H1 (cell line): ENCODE data around the gene KLRC3. TPM values are rescaled to one million over a fixed set of nuclear protein-coding genes. Genes with fewer than 3 reads are reported as not detected.

Experiments
- CTCF ChIA-PET: fragments of 300-600 bp; sonication (Branson Sonifier 250); formaldehyde crosslinking; loops from one replicate; lab custom pipeline; 2021; ENCODE audit not compliant: partially characterized antibody; lab: Charles Lee
- POLR2A ChIA-PET: fragments of 300-600 bp; sonication (Branson Sonifier 250); formaldehyde crosslinking; loops from one replicate; lab custom pipeline; 2021; ENCODE audit warnings: inconsistent platforms; ENCODE audit not compliant: partially characterized antibody; lab: Charles Lee
- DNase-seq, 2 experiments: peaks; one replicate each; pipeline versions ENCODE4 v3.0.0 to v3.0.0-alpha.2; 2010 to 2022; ENCODE audit warnings: low spot score in 2 of 2, low read depth in 1 of 2, mixed read lengths in 1 of 2
- FAIRE-seq: peaks from 2 replicates; lab custom pipeline; 2011; peaks lifted over from hg19 to GRCh38; lab: Jason Lieb, UNC
- H2AFZ ChIP-seq: 2 replicates; pipeline ENCODE4 v1.8.1; 2012; ENCODE audit warnings: low read length, inconsistent platforms
- H2AK5ac ChIP-seq: 2 replicates; pipeline ENCODE4 v1.6.1; 2013; ENCODE audit warnings: low read depth, low read length
- H2BK120ac ChIP-seq: replicated peaks from 2 replicates; pipeline ENCODE3; 2013; ENCODE audit warnings: low read depth, low read length, inconsistent platforms
- H2BK12ac ChIP-seq: 2 replicates; pipeline ENCODE4 v1.6.1; 2013; ENCODE audit warnings: low read depth, low read length
- H2BK15ac ChIP-seq: 2 replicates; pipeline ENCODE4 v1.6.1; 2013; ENCODE audit warnings: low read length
- H2BK20ac ChIP-seq: 2 replicates; pipeline ENCODE4 v1.6.1; 2013; ENCODE audit warnings: low read length
- H2BK5ac ChIP-seq: 2 replicates; pipeline ENCODE4 v1.6.1; 2013; ENCODE audit warnings: low read depth, low read length
- H3K14ac ChIP-seq: 2 replicates; pipeline ENCODE4 v1.6.1; 2013; ENCODE audit warnings: inconsistent platforms; ENCODE audit not compliant: insufficient read length
- H3K18ac ChIP-seq: 2 replicates; pipeline ENCODE4 v1.6.1; 2013; ENCODE audit warnings: low read length; ENCODE audit errors: extremely low read depth
- H3K23ac ChIP-seq: 2 replicates; pipeline ENCODE4 v1.6.1; 2013; ENCODE audit warnings: inconsistent platforms; ENCODE audit not compliant: insufficient read length
- H3K23me2 ChIP-seq: 2 replicates; pipeline ENCODE4 v1.6.1; 2013; ENCODE audit warnings: low read depth, low read length
- H3K27ac ChIP-seq: 2 replicates; pipeline ENCODE4 v1.6.1; 2011; ENCODE audit warnings: low read depth, low read length, inconsistent platforms
- H3K27me3 ChIP-seq, 4 experiments: replicated peaks in 1 of 4; 1 replicate in 1 of 4; 2 replicates in 3 of 4; pipeline versions ENCODE4 v1.6.1 to v1.8.1; 2011 to 2013; ENCODE audit warnings: low read length in 3 of 4, mild to moderate bottlenecking in 3 of 4, inconsistent platforms in 2 of 4, mixed read lengths in 2 of 4, moderate library complexity in 1 of 4; ENCODE audit not compliant: control insufficient read depth in 3 of 4, insufficient read depth in 3 of 4; ENCODE audit errors: extremely low read depth in 1 of 4
- H3K36me3 ChIP-seq, 4 experiments: 2 replicates each; pipeline versions ENCODE4 v1.6.1 to v1.8.1; 2011 to 2013; ENCODE audit warnings: mild to moderate bottlenecking in 4 of 4, low read length in 3 of 4, moderate library complexity in 2 of 4, control low read depth in 1 of 4, inconsistent platforms in 1 of 4; ENCODE audit not compliant: insufficient read depth in 4 of 4, control insufficient read depth in 2 of 4
- H3K4ac ChIP-seq: replicated peaks from 2 replicates; pipeline ENCODE3; 2013; ENCODE audit warnings: low read length, low read depth, mixed read lengths, inconsistent platforms; ENCODE audit not compliant: insufficient read length
- H3K4me1 ChIP-seq, 4 experiments: replicated peaks in 1 of 4; 1 replicate in 1 of 4; 2 replicates in 3 of 4; pipeline versions ENCODE4 v1.6.1 to v1.8.1; 2011 to 2013; ENCODE audit warnings: low read length in 3 of 4, inconsistent platforms in 2 of 4, mixed read lengths in 1 of 4; ENCODE audit not compliant: insufficient read depth in 4 of 4, control insufficient read depth in 3 of 4
- H3K4me2 ChIP-seq, 2 experiments: 2 replicates each; pipeline versions ENCODE4 v1.6.1 to v1.8.1; 2011 to 2013; ENCODE audit warnings: low read depth in 2 of 2, low read length in 2 of 2, control low read depth in 1 of 2, inconsistent platforms in 1 of 2, mild to moderate bottlenecking in 1 of 2; ENCODE audit not compliant: insufficient read depth in 1 of 2
- H3K4me3 ChIP-seq, 4 experiments: fragments of 200-600, 300-600 bp in 1 of 4; sonication (generic), shearing (Covaris generic), sonication (Bioruptor Twin) in 1 of 4; 2 replicates each; pipeline versions ENCODE4 v1.5.1 to v1.8.1; 2011 to 2016; ENCODE audit warnings: low read length in 4 of 4, low read depth in 3 of 4, control low read depth in 2 of 4, inconsistent platforms in 2 of 4, mild to moderate bottlenecking in 2 of 4, mixed read lengths in 1 of 4, moderate library complexity in 1 of 4; ENCODE audit not compliant: insufficient read depth in 2 of 4; ENCODE audit errors: extremely low read depth in 1 of 4
- H3K56ac ChIP-seq: replicated peaks from 2 replicates; pipeline ENCODE3; 2013; ENCODE audit warnings: low read depth, mild to moderate bottlenecking, mixed read lengths, low read length, inconsistent platforms; ENCODE audit not compliant: insufficient read length
- H3K79me1 ChIP-seq: 2 replicates; pipeline ENCODE4 v1.6.1; 2013; ENCODE audit warnings: low read depth, low read length, control low read depth
- H3K79me2 ChIP-seq, 2 experiments: 2 replicates each; pipeline versions ENCODE4 v1.6.1 to v1.8.1; 2012 to 2013; ENCODE audit warnings: low read length in 2 of 2, mild to moderate bottlenecking in 2 of 2, inconsistent platforms in 1 of 2; ENCODE audit not compliant: insufficient read depth in 2 of 2, control insufficient read depth in 1 of 2
- H3K9ac ChIP-seq, 4 experiments: replicated peaks in 1 of 4; 1 replicate in 1 of 4; 2 replicates in 3 of 4; pipeline versions ENCODE4 v1.6.1 to v1.8.1; 2011 to 2013; ENCODE audit warnings: low read depth in 3 of 4, low read length in 3 of 4, control low read depth in 2 of 4, mild to moderate bottlenecking in 2 of 4, moderate library complexity in 2 of 4, inconsistent platforms in 1 of 4; ENCODE audit errors: extremely low read depth in 1 of 4
- H3K9me3 ChIP-seq, 2 experiments: 2 replicates each; pipeline versions ENCODE4 v1.6.1 to v1.8.1; 2012 to 2013; ENCODE audit warnings: mild to moderate bottlenecking in 2 of 2, moderate library complexity in 2 of 2, control low read depth in 1 of 2, inconsistent platforms in 1 of 2, low read depth in 1 of 2, low read length in 1 of 2, mixed read lengths in 1 of 2; ENCODE audit not compliant: insufficient read depth in 2 of 2
- H4K20me1 ChIP-seq, 2 experiments: replicated peaks in 1 of 2; 2 replicates each; pipeline versions ENCODE3 to v1.8.1; 2011 to 2013; ENCODE audit warnings: inconsistent platforms in 2 of 2, low read length in 2 of 2, mild to moderate bottlenecking in 1 of 2; ENCODE audit not compliant: insufficient read depth in 2 of 2, control insufficient read depth in 1 of 2
- H4K5ac ChIP-seq: 2 replicates; pipeline ENCODE4 v1.6.1; 2013; ENCODE audit warnings: low read length, low read depth, mixed read lengths, inconsistent platforms; ENCODE audit not compliant: insufficient read length
- H4K8ac ChIP-seq: 2 replicates; pipeline ENCODE4 v1.8.0; 2013; ENCODE audit warnings: mild to moderate bottlenecking, moderate library complexity, low read length, inconsistent platforms; ENCODE audit not compliant: insufficient read depth; ENCODE audit errors: extremely low read depth
- H4K91ac ChIP-seq: replicated peaks from 2 replicates; pipeline ENCODE3; 2013; ENCODE audit warnings: low read length, mixed read lengths, inconsistent platforms; ENCODE audit not compliant: insufficient read length
- ASH2L ChIP-seq: fragments of 200-600, 300-600 bp; sonication (generic); IDR thresholded peaks from one replicate; pipeline ENCODE4 v1.7.1; 2017; ENCODE audit warnings: low read length
- ATF2 ChIP-seq: IDR thresholded peaks from 2 replicates; pipeline ENCODE4 v1.6.1; 2012; ENCODE audit warnings: low read length, inconsistent platforms
- BCL11A ChIP-seq, 2 experiments: IDR thresholded peaks; one replicate each; pipeline ENCODE4 v1.6.1; 2011; ENCODE audit warnings: low read depth in 2 of 2, low read length in 2 of 2, mild to moderate bottlenecking in 2 of 2
- FOSL1 ChIP-seq: IDR thresholded peaks from 2 replicates; pipeline ENCODE4 v1.6.1; 2011; ENCODE audit warnings: mild to moderate bottlenecking, low read depth, low read length, moderate library complexity; ENCODE audit not compliant: insufficient read depth
- HDAC6 ChIP-seq: IDR thresholded peaks from one replicate; pipeline ENCODE4 v1.7.1; 2012; ENCODE audit warnings: low read depth, mild to moderate bottlenecking, inconsistent platforms, low read length, moderate library complexity
- JUN ChIP-seq: IDR thresholded peaks from 2 replicates; pipeline ENCODE4 v1.6.1; 2011; ENCODE audit warnings: low read depth, mild to moderate bottlenecking, improper control_type of control experiment, low read length
- SAP30 ChIP-seq: fragments of 300-600 bp; sonication (generic); IDR thresholded peaks from 2 replicates; pipeline ENCODE4 v1.7.1; 2012; ENCODE audit warnings: low read length, moderate library complexity, mild to moderate bottlenecking, inconsistent platforms; ENCODE audit not compliant: insufficient read depth, insufficient replicate concordance
- SP2 ChIP-seq: IDR thresholded peaks from 2 replicates; pipeline ENCODE4 v1.6.1; 2012; ENCODE audit warnings: mild to moderate bottlenecking, low read length, inconsistent platforms
- TCF12 ChIP-seq: IDR thresholded peaks from 2 replicates; pipeline ENCODE4 v1.6.1; 2011; ENCODE audit warnings: low read depth, mild to moderate bottlenecking, low read length
- WGBS, 2 experiments: shearing (Covaris generic) in 1 of 2; methylation state at CpG; one replicate each; pipeline versions ENCODE4 v1.1.6 to v1.1.7; 2013 to 2015; ENCODE audit warnings: low lambda C conversion rate in 2 of 2, mixed read lengths in 2 of 2, inconsistent platforms in 1 of 2, low coverage in 1 of 2, missing lambda C conversion rate in 1 of 2; ENCODE audit not compliant: insufficient replicate concordance in 2 of 2, insufficient coverage in 1 of 2, insufficient read length in 1 of 2; ENCODE audit errors: extremely low coverage in 1 of 2, missing lambda C conversion rate in 1 of 2; 5-methylcytosine and 5-hydroxymethylcytosine counted together
- polyA plus RNA-seq, 7 experiments: library from polyadenylated mRNA; depleted of rRNA in 3 of 7; stranded (reverse) in 5 of 7; unstranded in 2 of 7; fragments of >200 nt in 5 of 7; fragments of 200-250 nt in 2 of 7; gene quantifications; 1 replicate in 5 of 7; 2 replicates in 1 of 7; 4 replicates in 1 of 7; pipeline versions ENCODE4 v1.2.1 to v1.2.3, GENCODE V29; 2011 to 2013; ENCODE audit warnings: missing spikeins in 2 of 7, mixed read lengths in 2 of 7
- total RNA-seq: library from RNA; stranded (reverse); fragmentation: NEBNext Ultra II Directional; extraction: Animal tissue kit (Norgen Biotek cat#: 25700); gene quantifications from 2 replicates; pipeline ENCODE4 v1.2.1, GENCODE V29; 2021
- TF ChIP-seq, protein P1 (sequence below): IDR thresholded peaks from 2 replicates; pipeline ENCODE4 v1.6.1; 2011; ENCODE audit warnings: low read length, improper control_type of control experiment

Gene KLRC3
- total and polyA plus RNA-seq, 2 of the 8 experiments (the other 6 are each of a cell fraction or from before 2014, with no cell fraction given), result not detected

- Histone ChIP-seq H3K79me1 (no peaks in the 10 kb centered on the region), H3K4ac (no peak within 1 kb of the TSS), H4K8ac (no peak within 1 kb of the TSS), H3K14ac (no peak within 1 kb of the TSS)
- no peak for TF ChIP-seq BCL11A (IDR thresholded peaks at IDR 0.05; ENCODE audit: low read depth in 2 of 2, low read length in 2 of 2)
- TF ChIP-seq SP2, result no peak
- no peak for TF ChIP-seq TCF12
- no peak for TF ChIP-seq HDAC6
- TF ChIP-seq JUN, result no peak
- TF ChIP-seq FOSL1, result no peak
- no peak for TF ChIP-seq ASH2L
- TF ChIP-seq, protein P1, sequence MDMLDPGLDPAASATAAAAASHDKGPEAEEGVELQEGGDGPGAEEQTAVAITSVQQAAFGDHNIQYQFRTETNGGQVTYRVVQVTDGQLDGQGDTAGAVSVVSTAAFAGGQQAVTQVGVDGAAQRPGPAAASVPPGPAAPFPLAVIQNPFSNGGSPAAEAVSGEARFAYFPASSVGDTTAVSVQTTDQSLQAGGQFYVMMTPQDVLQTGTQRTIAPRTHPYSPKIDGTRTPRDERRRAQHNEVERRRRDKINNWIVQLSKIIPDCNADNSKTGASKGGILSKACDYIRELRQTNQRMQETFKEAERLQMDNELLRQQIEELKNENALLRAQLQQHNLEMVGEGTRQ, result no peak
- TF ChIP-seq ATF2, result no peak
- no peak for TF ChIP-seq SAP30
- TF ChIP-seq, all 59 proteins: peak for 0
- Histone ChIP-seq H3K4me2 (no peak within 1 kb of the TSS), H3K9me3 (0 out of 4 replicates have a peak, but pooled peaks cover 0 to 3% of the 10 kb centered on the region in 2 experiments), H4K20me1 (no peaks in the 10 kb centered on the region), H2BK12ac (no peak within 1 kb of the TSS), H3K79me2 (no peaks in the 10 kb centered on the region), H3K9ac (no peak within 1 kb of the TSS), H3K18ac (no peak within 1 kb of the TSS), H2AK5ac (no peak within 1 kb of the TSS), H2BK5ac (no peak within 1 kb of the TSS), H2AFZ (no peak within 1 kb of the TSS), H3K56ac (no peak within 1 kb of the TSS), H3K27me3 (peaks cover 0 to 2% (median 0%) of the 10 kb centered on the region in 4 experiments; a peak in 1 of 7 replicates), H3K27ac (no peak within 1 kb of the TSS), H2BK20ac (no peak within 1 kb of the TSS), H3K4me1 (peaks cover 0 to 3% (median 0%) of the 10 kb centered on the region in 4 experiments; a peak in 1 of 7 replicates), H3K23me2 (no peaks in the 10 kb centered on the region), H4K5ac (no peak within 1 kb of the TSS), H3K4me3 (no peak within 1 kb of the TSS), H2BK120ac (no peak within 1 kb of the TSS), H2BK15ac (no peak within 1 kb of the TSS), H3K36me3 (no peaks in the 10 kb centered on the region), H3K23ac (no peak within 1 kb of the TSS), H4K91ac (no peak within 1 kb of the TSS)
- ChIA-PET CTCF (no interaction called here), POLR2A (interaction anchor here (0.7 kb wide), 1 partner anchor 67 kb away, joined by 3 read pairs; no protein-coding TSS in a partner anchor)
- FAIRE-seq, result no peak
- WGBS, 2 experiments, result 95% methylated on average over 2 of the region's 2 CpGs; no CpG with 5 or more reads in 1 of the 2 experiments
- DNase-seq, result no peak
Measured at GRCh38 chr12:10453156-10453555, 32.8 kb upstream of the KLRC3 start, which contains the start of gene KLRC1. TSS of gene KLRC1 (minus strand) at chr12:10453377. CDS start at chr12:10451156, 2,221 bp downstream.
